ENCODE results near the gene TM2D1.

DNA sequence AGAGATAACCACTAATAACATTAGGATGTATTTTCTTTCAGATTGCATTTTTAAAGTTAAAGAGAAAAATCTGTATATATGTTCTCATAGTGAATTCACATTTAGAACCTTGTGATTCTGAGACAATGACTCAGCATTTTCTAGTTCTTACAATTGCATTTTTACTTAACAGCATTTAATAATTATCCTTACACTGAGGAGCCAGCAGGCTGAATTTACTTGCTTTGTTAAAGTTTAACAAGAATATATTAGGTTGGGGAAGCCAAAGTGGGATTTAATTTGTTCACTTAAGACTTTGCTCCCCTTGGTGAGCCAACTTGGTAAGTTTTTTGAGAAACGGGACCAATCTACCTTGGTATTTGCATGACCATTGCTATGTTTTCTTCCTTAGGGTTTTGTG lies 21.9 kb upstream of the TM2D1 start:
- TF ChIP-seq, protein P1, sequence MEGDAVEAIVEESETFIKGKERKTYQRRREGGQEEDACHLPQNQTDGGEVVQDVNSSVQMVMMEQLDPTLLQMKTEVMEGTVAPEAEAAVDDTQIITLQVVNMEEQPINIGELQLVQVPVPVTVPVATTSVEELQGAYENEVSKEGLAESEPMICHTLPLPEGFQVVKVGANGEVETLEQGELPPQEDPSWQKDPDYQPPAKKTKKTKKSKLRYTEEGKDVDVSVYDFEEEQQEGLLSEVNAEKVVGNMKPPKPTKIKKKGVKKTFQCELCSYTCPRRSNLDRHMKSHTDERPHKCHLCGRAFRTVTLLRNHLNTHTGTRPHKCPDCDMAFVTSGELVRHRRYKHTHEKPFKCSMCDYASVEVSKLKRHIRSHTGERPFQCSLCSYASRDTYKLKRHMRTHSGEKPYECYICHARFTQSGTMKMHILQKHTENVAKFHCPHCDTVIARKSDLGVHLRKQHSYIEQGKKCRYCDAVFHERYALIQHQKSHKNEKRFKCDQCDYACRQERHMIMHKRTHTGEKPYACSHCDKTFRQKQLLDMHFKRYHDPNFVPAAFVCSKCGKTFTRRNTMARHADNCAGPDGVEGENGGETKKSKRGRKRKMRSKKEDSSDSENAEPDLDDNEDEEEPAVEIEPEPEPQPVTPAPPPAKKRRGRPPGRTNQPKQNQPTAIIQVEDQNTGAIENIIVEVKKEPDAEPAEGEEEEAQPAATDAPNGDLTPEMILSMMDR (IDR thresholded peaks at IDR 0.05), result no peak
- TF ChIP-seq POLR2A (IDR thresholded peaks at IDR 0.05), result no peak

All from ovary (tissue), 3 donors.